NOMO-1 treated with DMSO at 0.1 percent for 48 hours (cell line): ENCODE data around the gene CD86.

Experiments used
- DNase-seq: peaks from one replicate; lab custom pipeline; 2025; ENCODE audit not compliant: unreplicated experiment; lab: John Stamatoyannopoulos, UW

The CD86 gene

GRCh38 chr3:122058294-122058693, 3.1 kb downstream of the CD86 start:
- DNase-seq: no peak

GRCh38 chr3:122060040-122060698, 5.0 kb downstream of the CD86 start:
- no peak for DNase-seq

GRCh38 chr3:122063908-122064307, 8.7 kb downstream of the CD86 start:
- DNase-seq: peak; percentile 88

GRCh38 chr3:122064326-122064725, 9.2 kb downstream of the CD86 start:
- no peak for DNase-seq

GRCh38 chr3:122066331-122067213, 11.4 kb downstream of the CD86 start:
- peak; percentile 53 for DNase-seq

- DNase-seq: peak; percentile 97
Observed at GRCh38 chr3:122067214-122067550, 12.0 kb downstream of the CD86 start.

GRCh38 chr3:122067588-122068240, 12.6 kb downstream of the CD86 start:
- DNase-seq: peak; percentile 78

- DNase-seq: peak; percentile 89
Observed at GRCh38 chr3:122074621-122075265, 19.6 kb downstream of the CD86 start.

GRCh38 chr3:122076491-122077292, 21.5 kb downstream of the CD86 start:
- peak; percentile 65 for DNase-seq

GRCh38 chr3:122077293-122078234, 22.4 kb downstream of the CD86 start:
- peak; percentile 74 for DNase-seq

- no peak for DNase-seq
Observed at GRCh38 chr3:122078235-122078935, 23.2 kb downstream of the CD86 start.

- no peak for DNase-seq
Observed at GRCh38 chr3:122079524-122080206, 24.5 kb downstream of the CD86 start.

GRCh38 chr3:122080207-122080587, 25.0 kb downstream of the CD86 start:
- DNase-seq: no peak

GRCh38 chr3:122081543-122082247, 26.5 kb downstream of the CD86 start:
- no peak for DNase-seq

- no peak for DNase-seq
Observed at GRCh38 chr3:122082357-122082756, 27.2 kb downstream of the CD86 start.

GRCh38 chr3:122084799-122085198, 29.6 kb downstream of the CD86 start:
- DNase-seq: no peak

- peak; percentile 8 for DNase-seq
Observed at GRCh38 chr3:122085673-122086072, 30.5 kb downstream of the CD86 start.

GRCh38 chr3:122088531-122088930, 33.4 kb downstream of the CD86 start:
- DNase-seq: no peak
